Cortex of kidney (tissue), 1 donor: Measurements from ENCODE around the gene KRT82.

ENCODE experiments used
- DNase-seq: peaks from one replicate; lab custom pipeline; 2025; lab: John Stamatoyannopoulos, UW

The KRT82 gene

DNA sequence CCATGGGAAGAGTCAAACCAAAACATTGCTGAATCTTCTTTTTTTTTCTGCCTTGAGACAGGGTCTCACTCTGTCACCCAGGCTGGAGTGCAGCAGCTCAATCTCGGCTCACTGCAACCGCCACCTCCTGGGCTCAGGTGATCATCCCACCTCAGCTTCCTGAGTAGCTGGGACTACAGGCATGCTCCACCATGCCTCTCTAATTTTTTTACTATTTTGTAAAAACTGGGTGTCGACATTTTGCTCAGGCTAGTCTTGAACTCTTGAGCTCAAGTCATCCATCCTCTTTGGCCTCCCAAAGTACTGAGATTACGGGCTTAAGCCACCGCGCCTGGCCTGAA, 29.5 kb upstream of the KRT82 start:
- no peak for DNase-seq

GRCh38 chr12:52434760-52435530, 28.8 kb upstream of the KRT82 start:
- no peak for DNase-seq

- no peak for DNase-seq
These were observed 28.1 kb upstream of the KRT82 start, which contains the start of gene KRT75 for GRCh38 chr12:52434081-52434733. KRT75 (minus strand) TSS chr12:52434371; CDS start chr12:52434304, 67 bp downstream.

DNA sequence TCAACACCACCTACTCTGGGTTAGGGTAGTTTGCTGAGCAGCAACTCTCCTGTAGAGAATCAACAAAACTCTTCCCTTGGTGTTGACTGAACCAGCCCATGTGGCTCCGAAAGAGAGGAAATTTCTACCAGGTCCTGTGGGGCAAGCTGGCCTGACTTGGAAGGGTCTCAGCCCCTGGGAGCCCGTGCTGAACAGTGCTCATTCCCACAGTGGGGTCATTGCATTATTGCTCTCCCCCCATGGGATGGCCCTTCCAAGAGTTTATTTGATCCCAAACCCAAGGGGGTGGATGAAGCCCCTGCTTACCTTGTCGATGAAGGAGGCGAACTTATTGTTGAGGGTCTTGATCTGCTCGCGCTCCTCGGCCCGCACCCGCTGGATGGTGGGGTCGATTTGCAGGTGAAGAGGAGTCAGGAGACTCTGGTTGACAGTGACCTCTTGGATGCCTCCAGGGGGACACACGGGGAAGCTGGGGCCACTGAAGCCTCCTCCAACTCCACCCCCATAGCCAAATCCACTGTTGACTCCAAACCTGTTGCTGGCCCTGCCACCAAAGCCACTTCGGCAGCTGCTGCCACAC, 27.5 kb upstream of the KRT82 start:
- DNase-seq: no peak

DNA sequence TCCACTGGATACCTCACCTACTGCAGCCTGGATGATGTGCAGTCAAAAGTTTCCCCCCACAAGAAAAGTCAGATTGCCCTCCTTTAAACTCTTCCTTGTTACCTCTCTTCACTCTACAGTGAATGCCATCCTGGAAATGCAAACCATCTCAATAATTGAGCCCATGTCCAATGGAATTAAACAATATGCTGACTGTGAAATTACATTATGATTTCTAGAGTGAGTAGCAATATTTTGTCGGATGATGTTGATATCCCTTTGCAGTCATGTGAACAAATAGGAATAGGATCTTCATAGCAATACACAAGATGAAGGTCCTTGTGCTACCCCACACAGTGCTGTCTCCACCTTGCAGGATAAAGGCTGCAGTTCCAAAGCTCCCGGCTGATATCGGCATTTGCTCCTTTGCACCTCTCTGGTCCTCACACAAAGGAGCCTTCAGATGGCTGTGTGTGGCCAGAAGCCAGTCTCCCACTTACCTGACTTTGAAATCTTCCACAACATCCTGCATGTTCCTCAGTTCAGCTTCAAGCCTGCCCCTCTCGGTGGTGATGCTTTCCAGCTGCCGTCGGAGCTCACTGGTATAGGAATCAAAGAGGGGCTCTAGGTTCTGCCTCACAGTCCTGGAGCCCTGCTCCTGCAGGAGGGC, 26.5 kb upstream of the KRT82 start:
- no peak for DNase-seq

DNA sequence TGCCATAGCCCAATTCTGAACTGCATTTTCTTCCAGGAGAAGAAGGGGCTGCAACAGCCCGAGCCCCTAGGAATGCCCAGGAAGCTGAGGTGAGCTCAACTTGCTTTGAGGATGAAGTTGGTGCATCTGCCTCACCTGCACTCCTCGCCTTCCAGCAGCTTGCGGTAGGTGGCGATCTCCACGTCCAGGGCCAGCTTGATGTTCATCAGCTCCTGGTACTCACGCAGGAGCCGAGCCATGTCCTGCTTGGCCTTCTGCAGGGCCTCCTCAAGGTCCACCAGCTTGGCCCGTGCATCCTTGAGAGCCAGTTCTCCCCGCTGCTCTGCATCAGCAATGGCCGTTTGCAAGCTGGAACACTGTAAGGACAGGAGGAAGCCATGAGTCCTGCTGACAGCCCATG, 22.0 kb upstream of the KRT82 start:
- DNase-seq: no peak

DNA sequence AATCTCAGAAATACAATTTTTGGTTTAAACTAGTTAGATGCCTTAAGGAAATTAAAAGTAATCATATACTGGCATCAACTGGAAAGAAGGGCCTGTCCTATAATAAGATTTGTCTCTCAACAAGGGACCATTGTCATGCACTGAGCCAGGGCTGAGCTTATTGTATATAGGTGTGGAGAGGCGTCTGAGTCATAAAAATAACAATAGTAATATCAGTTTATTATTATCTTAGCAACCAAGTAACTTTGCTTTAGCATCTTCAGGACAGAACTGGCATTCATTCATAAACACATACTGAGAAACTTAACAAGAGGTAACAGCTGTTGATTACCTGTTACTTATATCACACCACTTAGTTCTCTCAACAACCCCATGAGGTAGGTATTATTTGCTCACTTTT, 20.9 kb upstream of the KRT82 start:
- no peak for DNase-seq

DNA sequence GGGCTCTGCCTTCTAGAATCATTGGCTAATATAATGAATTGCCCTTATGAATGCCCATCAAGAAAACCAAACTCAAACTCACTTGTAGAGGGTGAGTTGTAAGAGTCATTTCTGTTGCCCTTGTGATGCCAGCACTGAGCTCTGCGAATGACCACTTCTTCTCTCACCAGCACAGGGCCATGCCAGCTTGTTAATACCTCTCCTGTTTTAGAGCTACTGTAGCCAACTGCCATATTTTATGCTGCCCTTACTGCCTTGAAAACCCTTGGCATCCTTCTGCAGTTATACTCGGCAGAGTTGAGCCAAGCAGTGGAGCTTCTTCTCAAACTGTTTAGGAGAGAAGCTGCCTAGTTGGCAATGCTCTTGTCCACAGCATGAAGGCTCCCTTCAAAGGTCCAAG, 19.9 kb upstream of the KRT82 start:
- no peak for DNase-seq

DNA sequence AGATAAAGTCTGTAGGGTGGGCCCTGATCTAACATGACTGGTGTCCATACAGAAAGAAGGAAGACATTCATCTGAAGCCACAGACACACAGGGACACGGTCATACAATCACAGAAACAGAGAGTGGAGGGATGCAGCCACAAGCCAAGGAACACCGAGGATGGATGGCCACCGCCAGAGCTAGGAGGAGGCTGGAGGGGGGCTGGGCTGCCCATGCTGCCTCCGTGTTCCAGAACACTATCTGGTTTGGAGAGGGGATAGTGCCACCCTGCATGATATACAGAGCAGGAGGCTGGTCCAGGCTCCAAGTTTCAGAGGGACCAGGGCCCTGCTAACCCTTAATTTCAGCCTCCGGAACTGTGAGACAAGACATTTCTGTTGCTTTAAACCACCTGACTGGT, 19.3 kb upstream of the KRT82 start:
- no peak for DNase-seq

GRCh38 chr12:52423661-52424500, 17.7 kb upstream of the KRT82 start:
- DNase-seq: no peak

DNA sequence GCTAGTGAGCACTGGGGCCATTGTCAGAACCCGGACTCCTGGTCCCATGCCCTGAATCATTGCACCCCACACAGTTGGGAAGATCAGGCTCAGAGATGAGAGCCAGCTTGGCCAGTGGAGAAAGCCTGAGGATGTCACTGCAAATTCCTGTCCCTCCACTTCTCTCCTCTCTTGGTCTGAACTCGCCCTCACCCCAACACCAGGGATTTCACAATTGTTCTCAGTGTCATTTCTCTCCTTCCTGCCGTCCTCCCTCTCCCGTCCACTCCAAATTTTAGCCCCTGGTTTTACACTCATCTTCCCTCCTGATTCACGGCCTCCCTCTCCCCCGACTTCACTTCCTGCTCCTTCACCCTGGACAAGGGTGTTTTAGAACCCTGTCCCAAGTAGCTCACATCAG, 16.9 kb upstream of the KRT82 start:
- no peak for DNase-seq

GRCh38 chr12:52419656-52420055, 13.5 kb upstream of the KRT82 start:
- no peak for DNase-seq

DNA sequence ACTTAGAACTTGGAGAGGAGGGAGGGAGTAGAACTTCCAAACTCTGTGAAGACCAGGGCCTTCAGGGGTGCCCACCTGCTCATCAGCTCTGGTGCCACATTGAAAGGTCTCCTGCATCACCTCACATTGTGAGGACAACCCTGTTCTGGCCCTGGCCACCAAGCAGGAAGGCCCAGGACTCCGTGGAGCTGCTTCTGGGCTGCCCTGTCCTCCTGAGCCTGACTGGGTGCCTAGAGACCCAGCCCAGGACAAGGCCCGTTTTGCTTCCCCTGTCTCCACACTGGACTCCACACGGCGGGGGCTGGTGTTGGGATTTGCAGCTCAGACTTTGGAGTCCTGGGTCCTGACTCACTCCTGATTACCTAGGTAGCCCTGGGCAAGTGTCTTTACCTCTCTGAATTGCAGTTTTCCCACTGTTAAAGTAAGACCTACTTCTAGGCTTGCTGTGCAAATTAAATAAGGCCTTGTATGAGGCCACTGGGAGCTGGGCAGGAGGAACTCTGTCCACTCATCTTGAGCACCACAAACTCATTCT, 12.5 kb upstream of the KRT82 start:
- no peak for DNase-seq

- no peak for DNase-seq
These were observed 11.6 kb upstream of the KRT82 start for GRCh38 chr12:52417740-52418139.

DNA sequence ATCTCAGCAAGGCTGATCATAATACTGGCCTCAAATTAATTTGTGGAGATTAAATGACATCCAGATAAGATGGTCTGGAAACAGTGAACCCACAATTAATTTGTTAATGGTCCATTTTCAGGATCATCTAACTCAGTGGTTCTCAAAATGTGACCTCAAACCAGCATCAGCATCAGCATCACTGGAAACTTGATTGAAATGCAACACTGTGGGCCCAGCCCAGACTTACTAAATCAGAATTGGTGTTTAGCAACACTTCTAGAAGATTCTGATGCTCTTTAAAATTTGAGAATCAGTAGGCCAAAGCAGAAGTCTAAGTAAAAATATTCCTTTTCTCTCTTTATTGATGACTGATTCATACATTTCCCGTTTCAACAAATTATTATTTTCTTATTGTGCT, 10.7 kb upstream of the KRT82 start:
- no peak for DNase-seq

- DNase-seq: no peak
These were observed 10.0 kb upstream of the KRT82 start for GRCh38 chr12:52415870-52416750.

GRCh38 chr12:52414936-52415335, 8.8 kb upstream of the KRT82 start:
- no peak for DNase-seq

GRCh38 chr12:52413782-52414345, 7.7 kb upstream of the KRT82 start:
- DNase-seq: no peak

DNA sequence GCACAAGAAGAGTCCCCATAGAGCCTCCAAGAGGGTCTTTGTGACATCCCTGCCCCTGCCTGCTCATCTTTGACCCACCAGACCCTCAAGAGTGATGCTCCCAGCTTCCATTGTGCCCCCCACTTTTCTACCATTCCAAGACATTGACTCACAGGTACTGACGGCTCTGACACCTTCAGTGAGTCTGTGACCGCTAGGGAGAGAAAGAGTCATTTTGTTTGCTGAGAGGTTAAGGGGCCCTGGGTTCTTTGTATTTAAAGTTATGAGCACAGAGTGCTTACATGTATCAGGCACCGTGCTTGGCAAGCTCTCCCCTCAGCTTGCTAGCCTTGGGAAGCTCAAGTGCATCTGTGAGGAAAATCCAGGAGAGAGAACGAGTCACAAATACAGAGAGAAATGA, 7.1 kb upstream of the KRT82 start:
- DNase-seq: no peak

DNA sequence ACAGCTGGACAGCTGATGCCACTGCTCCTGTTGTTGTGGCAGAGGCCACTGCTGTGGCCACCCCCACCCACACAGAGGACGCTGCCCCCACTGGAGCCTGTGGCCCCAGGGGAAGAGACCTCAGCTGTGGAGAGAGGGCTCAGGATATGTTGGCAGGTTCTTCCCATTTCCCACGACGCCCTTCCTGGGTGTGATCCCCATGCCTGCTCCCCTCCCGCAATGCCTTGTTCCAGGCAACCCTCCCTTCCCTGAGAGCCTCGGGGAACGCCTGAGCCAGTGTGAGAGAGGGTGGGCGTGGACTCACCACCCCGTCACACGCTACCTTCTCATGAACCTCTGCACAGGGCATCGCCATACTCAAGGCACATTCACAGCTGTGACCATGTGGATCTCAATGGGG, 5.7 kb upstream of the KRT82 start:
- no peak for DNase-seq
